CD4-positive, alpha-beta T cell treated with Interleukin-15 for 1 hour (primary cell): ENCODE data around the gene TTYH2.
"Not testable (repeated sequence)": the region's sequence is repeated elsewhere in the genome, so short reads cannot be mapped to it uniquely, and the experiment has no call there.

Source experiments
- DNase-seq: peaks from one replicate; pipeline ENCODE4 v3.0.0-alpha.2; 2020

Gene TTYH2

GRCh38 chr17:74270333-74270732 lies 57.0 kb downstream of the TTYH2 start:
- no peak for DNase-seq

DNA sequence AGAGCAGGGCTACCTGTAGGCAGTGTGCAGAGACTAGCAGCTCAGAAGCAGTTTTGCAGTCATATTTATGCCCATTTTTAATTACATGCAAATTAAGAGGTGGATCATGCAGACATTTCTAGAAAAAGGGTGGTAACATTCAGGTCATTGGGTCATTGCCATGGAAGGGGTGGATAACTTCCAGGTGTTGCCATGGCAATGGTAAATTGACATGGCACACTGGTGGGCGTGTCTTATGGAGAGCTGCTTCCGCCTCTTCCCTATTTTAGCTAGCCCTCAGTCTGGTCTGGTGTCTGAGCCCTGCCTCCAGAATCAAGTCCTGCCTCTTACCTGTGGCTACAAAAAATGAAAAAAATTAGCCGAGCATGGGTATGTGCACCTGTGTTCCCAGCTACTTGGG lies 57.9 kb downstream of the TTYH2 start:
- DNase-seq: no peak

DNA sequence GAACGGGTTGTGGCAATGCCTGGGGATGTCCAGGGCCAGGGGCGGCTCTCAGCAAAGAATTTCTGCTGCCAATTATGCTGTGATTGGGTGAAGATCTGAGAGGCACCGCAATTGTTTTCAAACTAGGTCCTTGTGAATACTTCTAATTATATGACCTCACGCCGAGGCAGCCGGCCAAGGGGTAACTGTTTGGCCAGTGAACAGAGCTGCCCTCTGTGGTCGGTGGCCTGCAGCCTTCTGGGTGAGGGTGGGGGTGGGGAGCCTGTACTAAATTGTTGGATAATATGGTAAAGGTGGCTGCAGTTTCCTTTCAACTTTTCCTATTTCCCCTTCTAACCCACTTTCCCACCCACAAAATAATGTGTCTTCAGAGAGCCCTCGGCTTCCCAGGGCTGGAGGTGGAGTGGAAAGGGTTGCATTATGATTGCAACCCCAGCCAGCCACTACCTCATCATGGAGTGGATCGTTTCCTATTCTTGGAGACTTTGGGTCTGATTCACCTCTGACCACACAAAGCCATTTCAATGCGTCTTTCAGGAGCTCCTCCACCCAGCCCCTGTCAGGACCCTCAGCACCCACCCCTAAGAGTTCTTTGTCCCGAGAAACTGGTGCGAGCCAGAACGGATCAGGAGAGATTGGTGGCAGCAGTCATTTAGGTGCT lies 58.7 kb downstream of the TTYH2 start:
- no peak for DNase-seq

GRCh38 chr17:74272731-74273201 lies 59.4 kb downstream of the TTYH2 start:
- DNase-seq: no peak

- peak; percentile 55 for DNase-seq
Measured at GRCh38 chr17:74274060-74274708, 60.8 kb downstream of the TTYH2 start, which contains the start of gene DNAI2. DNAI2 (plus strand) TSS chr17:74274234; CDS start chr17:74281818, 7,584 bp downstream.

GRCh38 chr17:74274709-74275340 lies 61.5 kb downstream of the TTYH2 start:
- no peak for DNase-seq

DNA sequence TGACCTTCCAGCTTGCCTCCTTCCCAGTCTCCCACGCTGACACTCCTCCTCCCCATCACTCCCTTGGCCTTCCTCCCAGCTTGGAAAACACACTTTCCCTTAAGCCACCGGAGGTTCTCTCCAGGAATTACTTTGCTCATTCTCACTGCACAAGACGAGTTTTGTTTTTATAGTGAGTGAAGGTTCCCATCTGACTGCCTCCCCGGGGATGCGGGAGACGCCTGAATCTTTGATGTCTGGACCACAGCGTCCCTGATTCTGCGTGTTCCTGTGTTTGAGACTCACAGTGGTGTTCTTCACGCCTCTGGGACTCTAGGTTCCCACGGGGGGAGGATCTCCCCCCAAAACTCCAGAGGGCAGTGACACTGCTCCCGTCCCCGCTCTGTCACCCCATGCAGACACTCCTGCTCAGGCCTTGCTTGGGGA lies 62.7 kb downstream of the TTYH2 start:
- DNase-seq: no peak

DNA sequence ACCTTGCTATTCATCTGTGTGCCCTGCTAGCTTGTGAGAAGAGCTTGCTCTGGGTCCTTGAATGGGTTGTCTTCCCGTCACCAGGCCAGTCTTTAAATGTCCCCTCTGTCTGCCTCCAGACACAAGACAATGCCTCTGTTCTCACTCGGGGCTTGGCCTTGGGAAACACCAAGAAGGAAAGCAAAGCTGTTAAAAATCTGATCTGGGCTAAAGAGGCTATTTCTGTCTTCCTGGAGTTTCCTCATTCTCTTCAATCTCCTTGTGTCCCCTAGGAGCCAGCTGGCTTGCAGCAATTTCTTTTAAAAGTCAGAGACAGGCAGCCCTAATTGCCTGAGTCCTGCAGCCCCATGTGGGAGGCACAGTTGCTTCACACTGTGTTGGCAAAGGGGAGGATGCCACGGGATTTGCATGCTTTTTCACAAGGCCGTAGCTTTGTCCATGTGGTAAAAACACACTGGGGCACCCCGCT lies 63.2 kb downstream of the TTYH2 start:
- no peak for DNase-seq

DNA sequence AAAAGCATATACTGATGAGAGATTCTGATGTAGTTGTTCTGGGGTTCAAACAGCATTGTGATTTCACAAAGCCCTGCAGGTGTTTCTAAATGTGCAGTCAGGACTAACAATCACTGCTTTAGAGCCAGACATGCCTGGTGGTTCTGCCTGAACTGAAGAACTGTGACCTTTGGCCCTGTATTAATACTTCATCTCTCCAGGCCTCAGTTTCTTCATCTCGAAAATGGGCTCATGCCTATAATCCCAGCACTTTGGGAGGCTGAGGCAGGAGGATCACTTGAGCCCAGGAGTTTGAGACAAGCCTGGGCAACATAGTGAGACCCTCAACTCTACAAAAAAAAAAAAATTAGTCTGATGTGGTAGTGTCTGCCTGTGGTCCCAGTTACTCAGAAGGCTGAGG lies 64.6 kb downstream of the TTYH2 start:
- no peak for DNase-seq

GRCh38 chr17:74279617-74280016 lies 66.2 kb downstream of the TTYH2 start:
- DNase-seq: not testable (repeated sequence)

DNA sequence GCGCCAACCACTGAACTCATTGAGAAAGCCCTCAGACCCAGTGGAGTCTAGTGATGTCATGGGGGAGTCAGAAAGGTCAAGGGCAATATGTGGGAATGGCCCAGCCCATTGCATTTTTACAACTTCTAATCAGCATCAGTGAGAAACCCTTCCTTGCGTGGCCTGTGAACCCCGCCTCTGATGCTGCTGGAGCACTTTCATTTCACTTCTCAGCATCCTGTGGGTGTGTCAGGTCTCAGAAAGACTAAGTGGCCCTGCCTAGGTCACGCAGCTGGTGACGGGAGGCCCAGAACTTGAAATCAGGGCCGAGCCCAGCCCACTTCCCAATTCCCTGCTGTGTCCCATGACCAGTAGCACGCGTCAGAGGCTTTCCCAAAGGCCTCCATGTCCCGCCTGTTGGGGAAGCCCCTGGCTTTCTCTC lies 66.7 kb downstream of the TTYH2 start:
- DNase-seq: peak; percentile 78

DNA sequence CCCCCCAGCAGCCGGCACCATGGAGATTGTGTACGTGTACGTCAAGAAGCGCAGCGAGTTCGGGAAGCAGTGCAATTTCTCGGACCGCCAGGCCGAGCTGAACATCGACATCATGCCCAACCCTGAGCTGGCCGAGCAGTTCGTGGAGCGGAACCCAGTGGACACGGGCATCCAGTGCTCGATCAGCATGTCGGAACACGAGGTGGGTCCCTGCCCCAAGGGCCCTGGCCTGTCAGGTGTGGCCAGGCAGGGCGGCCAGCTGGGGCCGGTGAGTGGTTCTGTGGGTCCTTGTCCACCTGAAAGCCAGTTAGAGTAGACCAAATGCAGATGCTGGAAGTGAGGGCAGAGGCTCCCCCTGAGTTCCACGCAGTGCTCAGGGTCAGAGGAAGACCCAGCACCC lies 68.4 kb downstream of the TTYH2 start:
- DNase-seq: no peak

GRCh38 chr17:74282274-74282586 lies 68.9 kb downstream of the TTYH2 start:
- not testable (repeated sequence) for DNase-seq

DNA sequence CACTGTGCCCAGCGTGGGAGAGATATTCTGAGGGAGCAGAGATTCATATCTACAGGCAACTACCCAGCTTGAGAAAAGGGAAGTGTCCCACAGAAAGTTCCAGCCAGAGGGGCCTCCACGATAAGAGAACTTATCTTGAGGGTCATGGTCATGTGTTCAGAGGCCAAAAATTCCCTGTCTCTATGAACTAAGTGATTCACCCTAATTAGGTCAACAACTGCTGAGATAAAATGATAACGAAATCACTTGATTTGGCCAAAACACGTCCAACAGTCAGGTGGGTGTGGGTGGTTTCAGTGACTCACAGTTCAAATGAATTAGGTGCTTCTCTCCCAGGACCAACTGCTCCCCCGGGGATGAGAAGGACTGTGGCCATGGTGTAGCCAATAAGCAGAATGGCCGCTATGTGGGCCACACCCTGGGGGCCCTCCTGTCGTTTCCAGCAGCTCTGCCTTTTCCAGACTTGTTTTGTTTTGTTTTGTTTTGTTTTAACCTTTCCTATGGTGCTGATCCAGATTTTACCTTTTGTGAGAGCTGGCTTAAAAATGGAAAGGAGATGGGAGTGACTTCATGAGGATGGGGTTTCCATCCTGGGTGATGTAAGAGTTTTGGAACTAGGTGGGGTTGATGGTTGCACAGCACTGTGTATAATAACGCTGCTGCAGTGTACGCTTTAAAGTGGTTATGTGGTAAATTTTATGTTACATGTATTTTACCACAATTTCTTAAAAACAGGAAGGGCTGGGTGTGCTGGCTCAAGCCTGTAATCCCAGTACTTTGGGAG lies 69.4 kb downstream of the TTYH2 start:
- peak; percentile 58 for DNase-seq

DNA sequence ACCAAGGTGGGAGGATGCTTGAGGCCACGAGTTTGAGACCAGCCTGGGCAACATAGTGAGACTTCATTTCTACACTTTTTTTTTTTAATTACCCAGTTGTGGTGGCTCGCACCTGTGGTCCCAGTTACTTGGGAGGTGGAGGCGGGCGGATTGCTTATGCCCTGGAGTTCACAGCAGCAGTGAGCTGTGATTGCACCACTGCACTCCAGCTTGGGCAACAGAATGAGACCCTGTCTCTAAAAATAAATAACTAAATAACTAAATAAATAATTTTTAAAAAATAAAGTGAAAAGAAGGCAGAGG lies 70.0 kb downstream of the TTYH2 start:
- DNase-seq: no peak

DNA sequence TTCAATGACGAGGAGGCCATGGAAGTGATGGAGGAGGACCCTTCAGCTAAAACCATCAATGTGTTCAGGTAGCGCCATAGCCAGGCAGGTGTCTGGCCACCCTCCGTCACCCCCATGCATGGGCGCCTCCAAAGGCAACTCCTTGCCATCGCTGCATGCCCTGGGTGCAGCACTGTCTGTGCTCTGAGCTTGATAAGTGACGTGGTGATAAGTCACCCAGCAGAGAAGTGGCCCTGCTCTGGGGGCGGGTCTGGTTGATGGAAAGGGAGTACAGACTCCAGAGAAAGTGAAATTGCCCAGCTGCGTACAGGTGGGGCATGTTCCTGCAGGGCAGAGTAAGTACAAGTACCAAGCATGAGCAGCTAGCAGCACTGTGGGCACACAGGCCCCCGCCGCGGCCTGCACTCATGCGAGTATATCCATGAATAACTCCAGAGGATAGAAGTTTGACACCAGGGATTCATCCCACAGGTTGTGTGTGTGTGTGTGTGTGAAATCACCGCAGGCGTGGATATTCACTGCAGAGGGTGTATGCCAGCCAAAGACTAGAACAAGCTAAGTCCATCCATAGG lies 73.7 kb downstream of the TTYH2 start:
- no peak for DNase-seq

GRCh38 chr17:74288785-74289184 lies 75.4 kb downstream of the TTYH2 start:
- no peak for DNase-seq

DNA sequence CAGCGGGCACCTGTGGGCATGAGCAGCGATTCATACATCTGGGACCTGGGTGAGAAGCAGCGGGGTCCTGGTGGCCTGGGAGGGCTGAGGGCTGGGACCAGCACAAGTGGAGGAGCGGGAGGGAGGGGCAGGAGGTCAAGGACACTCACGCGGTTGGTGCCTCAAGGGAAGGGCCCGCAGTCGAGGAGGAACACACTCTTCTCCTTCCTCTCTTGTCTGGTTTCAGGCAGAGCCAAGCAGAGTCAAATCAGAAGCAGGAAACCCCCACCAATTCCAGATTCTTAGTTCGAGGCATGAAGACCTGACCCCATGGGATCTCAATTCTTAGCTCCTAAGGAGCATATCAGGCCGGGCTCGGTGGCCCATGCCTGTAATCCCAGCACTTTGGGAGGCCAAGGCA lies 76.3 kb downstream of the TTYH2 start:
- no peak for DNase-seq

- no peak for DNase-seq
Measured at GRCh38 chr17:74290340-74290739, 77.0 kb downstream of the TTYH2 start.

DNA sequence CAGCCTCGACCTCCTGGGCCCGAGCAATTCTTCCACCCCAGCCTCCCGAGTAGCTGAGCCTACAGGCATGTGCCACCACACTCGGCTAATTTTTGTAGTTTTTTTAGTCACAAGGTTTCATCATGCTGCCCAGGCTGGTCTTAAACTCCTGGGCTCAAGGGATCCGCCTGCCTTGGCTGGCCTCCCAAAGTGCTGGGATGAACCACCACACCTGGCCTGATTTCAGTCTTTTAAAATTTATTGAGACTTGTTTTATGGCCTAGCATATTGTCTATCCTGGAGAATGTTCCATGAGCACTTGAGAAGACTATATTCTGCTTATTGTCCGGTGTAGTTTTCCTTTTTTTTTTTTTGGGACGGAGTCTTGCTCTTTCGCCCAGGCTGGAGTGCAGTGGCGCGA lies 79.1 kb downstream of the TTYH2 start:
- DNase-seq: no peak

GRCh38 chr17:74295625-74296547 lies 82.5 kb downstream of the TTYH2 start:
- DNase-seq: no peak

- DNase-seq: peak; percentile 53
Measured at GRCh38 chr17:74296548-74296936, 83.2 kb downstream of the TTYH2 start.
